ENCODE measurements around the gene SMU1.
"Not testable (repeated sequence)": the region's sequence is repeated elsewhere in the genome, so short reads cannot be mapped to it uniquely, and the experiment has no call there.

The SMU1 gene

DNA sequence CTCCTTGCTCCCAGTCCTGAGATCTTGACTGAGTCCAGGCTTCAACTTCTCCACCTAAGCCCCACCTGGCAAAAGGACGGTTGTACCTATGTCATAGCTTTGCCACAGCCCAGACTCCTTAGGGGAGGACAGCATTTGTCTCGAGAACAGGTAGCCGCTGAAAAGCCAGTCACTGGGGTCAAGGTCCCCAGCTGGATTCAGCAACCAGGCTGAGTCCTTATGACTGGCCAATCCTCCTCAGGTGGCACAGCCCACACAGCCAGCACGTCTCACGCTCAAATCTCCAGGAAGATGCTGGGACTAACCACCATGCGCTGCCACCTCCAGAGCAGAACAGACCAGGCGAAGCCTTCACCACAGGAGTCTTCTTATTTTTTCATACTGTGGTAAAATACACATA, 27.9 kb upstream of the SMU1 start:
- DNase-seq, result no peak

DNA sequence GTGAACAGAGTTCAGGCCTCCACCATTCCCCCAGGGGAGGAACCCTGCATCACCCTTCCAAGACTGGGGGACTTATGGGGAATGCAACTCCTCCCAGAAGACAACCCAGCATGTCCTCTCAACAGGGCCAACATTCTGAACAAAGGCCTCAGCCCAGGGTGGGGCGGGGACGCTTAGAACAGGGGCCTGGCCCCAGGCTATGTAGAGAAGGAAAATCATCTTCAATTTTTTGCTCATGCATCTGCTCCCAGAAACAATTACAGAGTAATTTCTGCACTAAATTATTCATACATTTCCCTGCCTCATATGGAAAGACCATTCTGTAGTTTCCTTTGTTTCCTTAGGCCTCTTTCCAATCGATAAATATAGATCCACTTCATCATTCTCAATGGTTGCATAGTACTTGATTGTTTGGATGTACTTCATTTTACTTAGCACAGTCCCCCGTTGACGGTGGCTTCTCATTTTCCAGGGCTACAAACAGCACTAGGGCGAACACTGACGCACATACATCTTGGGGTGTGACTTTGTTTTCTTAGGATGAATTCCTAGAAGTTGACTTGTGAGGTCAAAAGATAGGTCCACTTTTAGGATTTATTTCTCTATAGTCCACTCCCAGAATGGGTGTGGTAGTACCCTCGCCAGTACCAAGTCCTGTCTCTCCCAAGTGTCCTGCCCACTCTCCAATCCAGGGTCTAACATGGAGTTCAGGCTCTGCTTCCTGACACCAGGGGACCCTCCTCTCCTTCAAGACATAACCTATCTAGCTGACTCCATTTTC, 27.2 kb upstream of the SMU1 start:
- no peak for DNase-seq

DNA sequence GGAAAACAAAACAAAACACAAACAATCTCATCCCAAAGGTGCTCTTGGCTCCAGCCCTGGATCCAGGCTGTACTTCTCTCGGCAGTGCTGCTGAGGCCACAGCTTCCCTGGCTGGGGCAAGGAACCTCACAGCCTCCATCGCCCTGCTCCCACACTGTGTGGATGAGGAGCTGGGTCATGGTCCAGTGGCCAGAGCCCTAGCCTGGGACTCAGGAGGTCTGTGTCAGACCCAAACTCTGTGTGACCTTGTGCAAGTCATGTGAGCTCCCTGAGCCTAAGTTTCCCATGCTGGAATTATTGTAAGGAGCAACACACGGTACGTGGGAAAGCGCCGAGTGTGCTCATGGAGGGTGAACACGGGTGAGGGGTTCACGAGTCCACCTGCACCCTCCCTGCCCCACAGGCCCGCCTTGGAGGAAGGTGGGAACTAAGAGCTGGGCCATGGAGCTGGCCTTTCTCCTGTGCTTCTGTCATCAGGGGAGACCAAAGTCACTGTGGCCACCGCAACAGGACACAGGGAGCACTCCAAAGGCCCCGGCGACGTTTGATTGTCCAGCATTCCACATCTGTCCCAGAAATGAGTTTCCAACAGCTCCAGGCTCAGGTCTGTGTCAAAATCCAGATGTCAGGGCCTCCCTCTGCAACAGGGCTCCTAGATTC, 26.2 kb upstream of the SMU1 start:
- DNase-seq, result no peak

DNA sequence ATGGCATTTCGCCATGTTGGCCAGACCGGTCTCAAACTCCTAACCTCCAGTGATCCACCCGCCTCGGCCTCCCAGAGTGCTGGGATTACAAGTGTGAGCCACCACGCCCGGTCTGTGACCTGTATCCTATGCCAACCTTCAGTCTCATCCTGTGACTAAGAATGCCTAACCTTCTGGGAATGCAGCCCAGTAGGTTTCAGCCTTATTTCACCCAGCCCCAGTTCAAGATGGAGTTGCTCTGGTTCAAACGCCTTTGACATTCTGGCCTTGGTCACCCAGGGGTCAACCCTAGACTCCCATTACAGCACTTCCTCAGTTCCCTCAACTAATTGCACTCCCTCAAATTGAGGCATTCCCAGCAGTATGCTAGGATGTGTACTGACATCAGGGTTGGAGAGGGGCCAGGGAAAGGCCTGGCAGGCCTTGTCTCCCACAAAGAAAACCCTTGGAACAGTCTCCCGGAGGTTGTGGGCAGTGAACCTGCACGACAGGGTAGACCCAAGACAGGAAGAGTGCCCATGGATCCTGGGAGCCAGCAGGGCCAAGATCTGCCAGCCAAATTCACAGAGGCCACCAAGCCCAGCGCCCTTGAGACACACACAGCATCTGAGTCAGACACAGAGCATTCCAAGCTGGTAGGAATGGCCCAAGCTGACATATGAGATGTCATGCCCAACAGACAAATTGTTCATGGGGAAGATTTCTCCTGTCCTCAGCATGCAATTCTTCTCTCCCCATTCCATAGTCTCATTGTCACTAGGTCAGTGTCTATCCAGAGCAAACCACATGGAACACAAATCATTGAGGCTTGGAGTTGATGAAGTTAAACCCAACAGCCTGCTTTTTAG, 24.9 kb upstream of the SMU1 start:
- DNase-seq, result no peak

DNA sequence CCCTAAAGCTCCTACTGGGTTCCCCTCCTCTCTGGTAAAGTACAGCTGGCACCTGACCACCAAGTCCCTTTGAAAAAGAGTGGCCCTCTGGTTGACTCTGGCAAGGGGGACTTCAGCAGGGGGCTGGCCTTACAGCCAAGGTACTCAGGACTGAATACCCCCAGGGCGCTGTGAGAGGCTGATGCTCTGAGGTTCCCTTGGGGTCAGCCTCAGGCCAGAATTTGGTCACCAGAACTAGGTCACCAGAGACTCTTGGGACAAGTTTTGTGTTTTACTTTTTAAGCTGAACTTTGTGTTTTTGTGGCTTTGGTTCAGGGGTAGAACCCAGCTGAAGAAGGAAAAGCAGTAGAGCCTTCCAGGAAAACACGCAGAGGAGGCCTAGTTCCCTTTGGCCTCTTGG, 23.3 kb upstream of the SMU1 start:
- no peak for DNase-seq

DNA sequence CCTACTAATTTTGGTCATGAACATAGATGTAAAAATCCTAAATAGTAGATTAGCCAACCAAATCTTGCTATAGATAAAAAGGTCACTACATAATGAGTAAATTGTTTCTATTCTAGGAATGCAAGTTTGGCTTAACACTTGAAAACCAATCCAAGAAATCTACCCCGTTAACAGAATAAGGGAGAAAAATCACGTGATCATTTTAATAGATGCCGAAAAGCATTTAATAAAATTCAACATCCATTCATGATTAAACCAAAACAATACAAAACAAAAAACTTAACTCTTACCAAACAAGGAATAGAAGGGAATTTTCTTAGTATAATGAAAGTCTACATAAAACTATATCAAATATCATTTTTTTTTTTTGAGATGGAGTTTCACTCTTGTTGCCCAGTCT, 20.7 kb upstream of the SMU1 start:
- no peak for DNase-seq

DNA sequence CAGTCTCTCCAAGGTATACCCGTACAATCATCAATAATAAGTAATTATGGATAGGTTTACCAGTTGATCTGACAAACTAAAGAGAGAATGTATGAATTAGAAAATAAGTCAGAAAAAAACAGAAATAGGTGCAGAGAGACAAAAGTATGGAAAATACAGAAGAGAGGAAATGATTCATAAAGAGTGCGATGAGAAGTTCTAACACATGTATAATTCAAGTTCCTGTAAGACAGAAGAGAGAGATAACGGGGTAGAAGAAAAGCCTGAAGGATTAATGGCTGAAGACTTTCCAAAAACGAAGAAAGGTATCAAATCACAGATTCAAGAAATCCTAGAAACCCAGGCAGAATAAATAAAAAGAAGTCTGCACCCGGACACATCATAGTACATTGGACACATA, 16.2 kb upstream of the SMU1 start:
- DNase-seq, result no peak

DNA sequence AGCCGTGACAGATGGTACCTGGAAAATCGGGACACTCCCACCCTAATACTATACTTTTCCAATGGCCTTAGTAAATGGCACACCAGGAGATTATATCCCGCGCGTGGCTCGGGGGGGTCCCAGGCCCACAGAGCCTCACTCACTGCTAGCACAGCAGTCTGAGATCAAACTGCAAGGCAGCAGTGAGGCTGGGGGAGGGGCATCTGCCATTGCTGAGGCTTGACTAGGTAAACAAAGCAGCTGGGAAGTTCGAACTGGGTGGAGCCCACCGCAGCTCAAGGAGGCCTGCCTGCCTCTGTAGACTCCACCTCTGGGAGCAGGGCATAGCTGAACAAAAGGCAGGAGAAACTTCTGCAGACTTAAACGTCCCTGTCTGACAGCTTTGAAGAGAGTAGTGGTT, 9.2 kb upstream of the SMU1 start:
- not testable (repeated sequence) for DNase-seq

DNA sequence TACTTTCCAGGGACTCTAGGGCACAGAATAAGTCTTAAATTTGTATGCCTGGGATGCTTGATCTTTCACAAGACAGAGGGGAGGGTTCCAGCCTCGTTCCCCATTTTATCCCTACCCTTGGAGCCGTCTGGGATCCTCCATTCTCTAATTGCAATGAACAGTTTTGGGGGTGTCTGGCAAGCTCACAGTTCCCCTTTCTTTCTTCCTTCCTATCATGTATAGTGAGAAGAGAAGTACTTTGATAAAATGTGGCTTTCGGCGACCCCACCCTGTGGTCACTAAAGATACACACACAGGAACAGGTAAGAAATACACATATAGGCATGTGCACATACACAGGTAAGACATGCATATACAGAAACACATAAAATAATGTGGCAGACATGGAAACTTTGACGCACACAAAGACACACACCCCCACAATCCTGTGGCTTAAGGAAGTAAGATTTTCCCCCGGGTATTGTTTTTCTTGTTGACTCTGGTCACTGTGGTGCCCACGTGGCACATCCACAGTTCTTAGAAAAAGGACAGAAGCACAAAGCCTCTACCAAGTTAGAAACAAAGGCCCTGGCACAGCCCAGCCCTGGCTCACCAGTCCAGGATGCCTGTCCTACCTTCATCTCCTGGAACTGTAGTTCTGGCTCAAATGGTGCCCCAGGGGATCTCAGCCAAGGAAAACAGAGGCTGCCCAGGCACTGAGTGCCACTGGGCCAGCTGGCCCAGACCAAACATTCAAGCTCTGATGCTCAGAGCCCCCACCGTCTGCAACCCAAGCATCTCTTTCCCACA, 6.3 kb upstream of the SMU1 start:
- DNase-seq, result peak; percentile 15

DNA sequence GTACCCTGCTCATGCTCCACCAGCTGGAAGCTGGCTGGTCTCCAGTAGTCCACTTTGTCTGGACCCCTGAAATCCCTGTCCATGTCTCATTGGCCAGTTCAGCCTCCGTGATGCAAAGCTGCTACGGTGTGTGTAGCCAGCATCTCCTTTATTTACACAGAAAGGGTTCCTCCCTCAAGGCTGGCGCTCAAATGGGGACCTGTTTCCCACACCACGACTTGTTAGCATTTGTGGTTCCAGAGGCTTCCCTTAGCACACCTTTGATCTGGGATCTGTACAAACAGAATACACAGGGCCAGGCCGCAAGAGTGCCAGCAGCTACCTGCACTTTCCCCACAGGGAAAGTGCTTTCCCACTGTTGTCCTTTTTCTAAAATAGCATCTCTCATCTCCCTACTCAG, 5.7 kb upstream of the SMU1 start:
- DNase-seq, result no peak

DNA sequence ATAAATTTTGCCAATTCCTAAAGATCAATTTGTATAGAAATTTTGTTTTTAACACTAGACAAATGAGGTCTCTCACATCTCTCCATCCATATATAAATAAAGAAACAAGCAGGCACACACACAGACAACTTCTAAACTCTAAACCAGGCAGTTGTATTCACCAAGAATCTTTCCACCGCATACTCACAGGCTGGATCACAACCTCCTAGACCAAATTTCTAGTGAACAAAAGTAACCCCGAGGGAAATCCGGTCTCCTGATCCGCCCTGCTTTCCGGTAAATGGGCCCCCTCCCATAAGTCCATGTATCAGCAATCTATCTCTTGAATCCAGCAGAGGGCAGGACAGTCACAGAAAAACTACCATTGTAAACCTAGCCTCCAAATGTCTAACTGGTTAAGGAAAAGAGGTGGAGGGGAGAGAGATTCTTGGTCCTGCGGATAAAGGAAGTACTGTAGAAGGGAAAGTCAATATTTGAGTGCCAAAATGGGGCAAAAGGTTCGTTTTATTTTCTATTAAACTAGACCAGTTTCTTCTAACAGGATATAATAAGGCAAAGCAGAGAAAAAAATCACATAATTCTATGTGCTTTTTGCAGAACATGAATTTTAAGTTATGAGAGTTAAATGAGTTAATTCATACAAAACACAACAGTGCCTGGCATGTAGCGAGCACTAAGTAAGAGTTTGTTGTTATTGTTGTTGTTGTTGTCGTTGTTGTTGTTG, 4.8 kb upstream of the SMU1 start:
- DNase-seq, result peak; percentile 78

DNA sequence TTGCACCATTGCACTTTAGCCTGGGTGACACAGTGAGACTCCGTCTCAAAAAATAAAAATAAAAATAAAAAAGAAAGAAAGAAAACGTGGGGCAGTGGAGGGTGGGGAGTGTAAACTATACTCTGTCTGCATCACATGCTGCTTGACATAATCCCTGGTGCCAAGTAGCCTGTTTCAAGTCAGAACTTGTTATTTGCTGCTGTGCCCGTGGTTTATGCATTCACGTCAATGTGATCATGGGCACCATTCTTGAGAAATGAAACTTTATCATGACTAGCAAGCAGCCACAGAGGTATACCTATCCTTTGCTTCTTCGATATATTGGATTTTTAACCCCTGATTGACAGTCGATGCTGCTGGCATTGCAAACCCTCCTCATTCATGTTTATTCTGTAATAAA, 4.1 kb upstream of the SMU1 start:
- peak; percentile 39 for DNase-seq

DNA sequence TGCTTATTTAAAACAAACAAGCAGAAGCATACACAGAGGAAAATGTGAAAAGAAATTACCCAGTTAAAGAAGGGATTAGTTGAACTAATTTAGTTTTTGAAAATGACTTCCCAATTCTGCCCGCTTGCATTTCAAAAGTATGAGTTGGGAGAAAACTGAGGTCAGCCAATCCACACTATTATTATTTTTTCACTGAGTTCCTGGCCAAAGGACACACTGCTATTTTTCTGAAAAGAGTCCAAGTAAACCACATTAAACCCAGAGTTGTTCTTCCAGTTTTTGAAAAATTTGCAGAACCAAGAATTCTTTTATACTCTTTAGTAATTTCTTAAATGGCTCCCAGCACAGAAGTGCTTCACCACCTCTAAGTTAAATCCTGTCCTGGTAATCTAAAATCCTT, 7.5 kb downstream of the SMU1 start:
- no peak for DNase-seq

DNA sequence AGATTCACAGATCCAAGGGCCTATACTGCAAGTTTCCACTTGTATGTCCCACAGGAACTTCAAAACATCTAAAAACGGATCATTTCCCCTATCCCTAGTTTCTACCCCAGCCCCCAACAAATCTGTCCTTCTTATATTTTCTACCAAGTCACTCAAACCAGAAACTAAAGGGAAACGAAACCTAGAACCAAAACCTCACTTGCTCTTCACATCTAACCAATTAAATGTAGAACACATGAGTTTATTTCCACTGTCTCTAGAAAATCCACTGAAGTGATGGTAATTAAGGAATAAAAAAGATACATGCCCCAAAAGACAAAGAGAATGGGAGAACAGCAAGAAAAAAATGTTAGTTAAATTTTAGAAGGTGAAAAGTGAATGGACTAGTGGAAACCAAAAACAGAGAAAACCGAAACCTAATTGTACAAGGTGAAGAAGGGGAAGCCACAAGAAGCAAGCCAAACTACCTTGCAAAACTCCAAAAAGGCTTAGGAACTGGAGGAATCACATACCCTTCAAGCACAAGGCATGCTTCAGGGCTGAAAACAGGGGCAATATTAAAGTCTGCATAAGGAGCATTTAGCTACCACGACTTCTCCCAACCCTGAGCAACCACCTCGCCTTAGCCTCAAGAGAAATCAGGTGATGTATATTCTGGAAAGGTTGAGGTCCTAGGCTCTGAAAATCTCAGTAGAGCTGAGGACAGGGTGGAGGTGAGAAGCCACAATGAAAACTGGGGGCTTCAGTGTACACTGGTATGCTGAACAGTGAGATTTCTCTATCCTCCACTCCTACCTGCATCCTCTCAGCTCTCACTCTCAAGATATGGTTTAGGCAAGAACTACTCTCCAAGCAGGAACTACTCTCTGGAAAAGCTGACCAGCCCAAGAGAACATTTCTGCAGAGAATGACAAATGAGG, 11.1 kb downstream of the SMU1 start:
- DNase-seq, result no peak

DNA sequence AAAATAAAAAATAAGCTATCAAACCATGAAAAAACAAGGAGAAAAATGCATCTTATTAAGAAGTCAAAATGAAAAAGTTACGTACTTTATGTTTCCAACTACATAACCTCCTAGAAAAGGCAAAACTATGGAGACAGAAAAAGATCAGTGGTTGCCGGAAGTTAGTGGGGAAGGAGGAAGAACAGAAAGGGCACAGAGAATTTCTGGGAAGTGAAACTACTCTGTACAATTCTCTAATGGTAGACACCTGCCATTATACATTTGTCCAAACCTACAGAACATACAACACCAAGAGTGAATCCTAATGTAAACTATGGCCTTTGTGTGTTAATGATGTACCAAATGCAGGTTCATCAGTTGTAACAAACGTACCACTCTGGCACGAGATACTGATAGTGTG, 25.3 kb downstream of the SMU1 start:
- DNase-seq, result no peak

DNA sequence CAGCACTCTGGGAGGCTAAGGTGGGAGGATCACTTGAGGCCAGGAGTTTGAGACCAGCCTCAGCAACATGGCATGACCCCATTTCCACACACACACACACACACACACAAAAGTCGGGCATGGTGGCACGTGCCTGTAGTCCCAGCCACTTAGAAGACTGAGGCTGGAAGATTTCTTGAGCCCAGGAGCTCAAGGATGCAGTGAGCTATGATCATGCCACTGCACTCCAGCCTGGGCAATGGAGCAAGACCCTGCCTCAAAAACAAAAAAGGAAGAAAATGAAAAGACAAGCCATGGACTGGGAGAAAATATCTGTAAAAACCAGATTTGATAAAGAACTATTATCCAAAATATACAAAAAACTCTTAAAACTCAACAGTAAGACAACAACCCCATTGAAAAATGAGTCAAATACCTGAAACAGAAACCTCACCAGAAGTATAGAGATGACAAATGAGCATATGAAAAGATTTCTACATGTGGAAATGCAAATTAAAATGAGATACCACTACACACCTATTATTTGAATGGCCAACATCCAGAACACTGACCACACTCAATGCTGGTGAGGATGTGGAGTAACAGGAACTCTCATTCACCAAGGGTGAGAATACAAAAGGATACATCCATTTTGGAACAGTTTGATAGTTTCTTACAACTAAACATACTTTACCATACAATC, 26.7 kb downstream of the SMU1 start:
- no peak for DNase-seq

DNA sequence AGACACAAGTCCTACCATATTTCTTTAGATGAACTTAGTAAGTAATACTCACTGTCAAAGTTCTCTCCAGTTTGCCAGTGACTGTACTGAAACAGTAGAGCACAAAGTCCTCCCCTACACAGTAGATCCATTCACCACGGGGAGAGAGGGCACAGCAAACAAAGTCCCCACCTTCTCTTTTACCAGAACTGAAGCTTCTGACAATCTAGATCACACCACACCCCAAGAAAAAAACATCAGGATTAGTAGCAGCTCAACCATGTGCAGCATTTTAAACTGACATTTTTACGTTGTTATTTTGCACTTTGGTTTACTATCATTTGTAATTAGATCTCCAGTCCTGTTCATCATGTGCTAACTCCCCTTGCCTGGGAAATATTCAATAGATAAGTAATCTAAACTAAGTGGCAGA, 28.4 kb downstream of the SMU1 start:
- no peak for DNase-seq

DNA sequence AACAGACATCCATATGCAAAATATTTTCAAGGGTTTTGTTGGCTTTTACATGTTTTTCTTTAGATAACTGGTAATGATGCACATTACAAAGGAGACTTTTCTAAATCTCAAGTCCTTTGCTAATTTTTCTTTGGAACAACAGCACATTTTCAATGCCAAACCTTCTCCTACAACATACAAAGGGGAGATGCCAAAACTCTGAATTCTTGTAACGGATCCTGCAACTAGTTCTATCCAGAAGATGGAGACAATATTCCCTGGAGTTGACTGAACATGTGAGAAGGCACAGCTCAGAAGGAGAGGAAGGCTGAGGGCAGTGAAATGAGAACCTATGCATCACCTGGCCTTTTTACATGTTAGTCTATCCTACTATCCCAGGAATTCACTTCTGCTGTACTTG, 30.4 kb downstream of the SMU1 start:
- no peak for DNase-seq

DNA sequence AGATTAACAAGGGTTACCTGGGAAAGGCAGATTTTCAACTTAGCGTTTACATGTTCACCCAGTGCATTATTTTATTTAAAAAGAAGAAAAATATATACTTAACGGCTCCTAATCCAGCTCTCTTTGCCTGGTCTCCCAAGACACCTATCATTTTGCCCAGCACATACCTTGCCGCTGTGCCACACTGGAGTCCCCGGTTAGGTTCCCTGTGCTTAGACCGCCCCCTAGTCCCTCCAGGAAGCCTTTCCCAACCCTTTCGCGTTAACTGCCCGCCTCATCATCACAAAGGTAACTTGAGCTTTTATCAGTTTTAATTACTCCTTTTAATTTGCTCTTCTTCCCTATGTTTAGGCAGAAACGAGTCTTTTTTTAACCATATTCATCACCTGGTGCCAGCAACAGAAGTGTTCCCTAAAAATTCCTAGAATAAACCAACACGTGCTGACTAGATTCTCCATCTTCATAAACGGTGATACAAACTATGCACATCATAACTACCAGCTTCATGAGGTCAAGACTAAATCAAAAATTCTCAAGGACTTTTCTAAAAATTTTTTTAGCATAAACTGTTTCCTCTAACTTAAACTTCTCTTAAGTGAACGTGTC, 31.7 kb downstream of the SMU1 start:
- no peak for DNase-seq

DNA sequence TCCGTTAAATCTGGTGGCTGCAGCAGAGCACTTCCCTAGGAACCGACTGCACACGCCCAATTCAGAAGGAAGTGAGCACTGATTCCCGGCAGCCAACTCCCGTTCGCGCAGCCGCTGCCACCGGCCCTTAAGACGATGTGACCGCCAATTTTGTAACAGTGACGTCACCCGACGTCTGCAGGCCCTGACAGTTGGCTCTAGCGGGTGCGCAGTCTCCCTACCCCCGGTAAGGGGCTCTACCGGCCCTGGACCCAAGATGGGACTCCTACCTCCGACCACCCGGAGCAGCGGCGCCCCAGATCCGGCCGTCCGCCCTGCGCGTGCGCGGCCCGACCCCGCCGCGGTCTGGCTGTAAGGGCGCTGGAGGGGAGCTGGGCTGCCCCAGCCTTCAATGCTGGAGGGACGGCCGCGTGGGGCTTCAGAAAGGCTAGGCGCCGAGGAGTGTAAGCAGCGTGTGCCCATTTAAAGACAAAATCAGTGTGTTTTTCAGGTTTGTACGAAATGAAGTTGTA, 32.3 kb downstream of the SMU1 start:
- DNase-seq, result peak; percentile 65

All from stimulated activated CD4-positive, alpha-beta T cell treated with anti-CD3 and anti-CD28 coated beads, Interleukin-1b, Interleukin-23, amount 100 ng/mL, for 48 hours (primary cell).